K562 (cell line): Measurements from ENCODE around the gene CRTC3. TPM values are rescaled to one million over a fixed set of nuclear protein-coding genes. Genes with fewer than 3 reads are reported as not detected.

ENCODE experiments used
- EHMT2 ChIP-seq: fragments of 450-650 bp; IDR thresholded peaks from 2 replicates; pipeline ENCODE4 v1.6.1; 2018; ENCODE audit warnings: antibody characterized with exemption
- ELF1 ChIP-seq: fragments of 200-800 bp; sonication (Bioruptor generic); IDR thresholded peaks from 2 replicates; pipeline ENCODE4 v1.6.1; 2016; ENCODE audit warnings: missing genetic modification characterization, missing compliant biosample characterization
- EP400 ChIP-seq: fragments of 450-650 bp; IDR thresholded peaks from 2 replicates; pipeline ENCODE4 v1.6.1; 2017; ENCODE audit warnings: antibody characterized with exemption, mild to moderate bottlenecking, moderate library complexity
- ERF ChIP-seq: fragments of 450-650 bp; formaldehyde crosslinking; IDR thresholded peaks from 2 replicates; pipeline ENCODE4 v1.4.0; 2020; ENCODE audit warnings: mild to moderate bottlenecking, mixed read lengths
- ESRRA ChIP-seq: fragments of 450-650 bp; IDR thresholded peaks from 2 replicates; pipeline ENCODE4 v1.6.1; 2014; ENCODE audit warnings: low read depth, mild to moderate bottlenecking, moderate library complexity, borderline replicate concordance
- HDAC2 ChIP-seq: fragments of 450-650 bp; IDR thresholded peaks from 2 replicates; pipeline ENCODE4 v1.6.1; 2016; ENCODE audit warnings: mild to moderate bottlenecking
- RCOR1 ChIP-seq, 2 experiments: IDR thresholded peaks; 2 replicates each; pipeline ENCODE4 v1.6.1; 2012; ENCODE audit warnings: low read depth in 2 of 2, low read length in 2 of 2, borderline replicate concordance in 1 of 2, improper control_type of control experiment in 1 of 2
- SMARCE1 ChIP-seq: fragments of 450-650 bp; IDR thresholded peaks from 2 replicates; pipeline ENCODE4 v1.7.1; 2016; ENCODE audit warnings: mild to moderate bottlenecking
- SUPT5H ChIP-seq: fragments of 450-650 bp; IDR thresholded peaks from 2 replicates; pipeline ENCODE4 v1.6.1; 2016
- USF2 ChIP-seq: sonication (generic); formaldehyde crosslinking; IDR thresholded peaks from 2 replicates; pipeline ENCODE4 v1.5.0; 2020; ENCODE audit warnings: missing genetic modification reagents
- polyA plus RNA-seq, 8 experiments: library from polyadenylated mRNA; depleted of rRNA in 4 of 8; stranded (reverse) in 5 of 8; unstranded in 3 of 8; fragments of >200 nt; fragmentation: Nextera tagmentation in 2 of 8; fragmentation: Illumina TruSeq in 1 of 8; extraction: Ambion mirVana in 2 of 8; extraction: Trizol in 1 of 8; gene quantifications; 2 replicates each; pipeline versions ENCODE4 v1.2.1 to v1.2.3, GENCODE V29; 2011 to 2014; ENCODE audit warnings: inconsistent platforms in 1 of 8, missing spikeins in 1 of 8
- total RNA-seq, 7 experiments: library from RNA; depleted of rRNA in 6 of 7; stranded (reverse); fragments of >200 nt in 6 of 7; fragmentation: Illumina TruSeq in 2 of 7; extraction: Trizol in 2 of 7; gene quantifications; 2 replicates each; pipeline versions ENCODE4 v1.2.1 to v1.2.3, GENCODE V29; 2011 to 2021; ENCODE audit warnings: low replicate concordance in 1 of 7
- TF ChIP-seq, protein P1 (sequence below), 3 experiments: fragments of 200-800 bp in 1 of 3; fragments of 250-450 bp in 1 of 3; fragments of 450-650 bp in 1 of 3; sonication (Bioruptor Pico) in 1 of 3; sonication (Bioruptor generic) in 1 of 3; formaldehyde crosslinking in 1 of 3; IDR thresholded peaks; 2 replicates each; pipeline versions ENCODE4 v1.6.1 to v1.8.0; 2016 to 2022; ENCODE audit warnings: mild to moderate bottlenecking in 2 of 3, missing genetic modification characterization in 2 of 3, missing compliant biosample characterization in 1 of 3, moderate library complexity in 1 of 3
- TF ChIP-seq, protein P2 (sequence below): sonication (generic); formaldehyde crosslinking; IDR thresholded peaks from 2 replicates; pipeline ENCODE4 v1.9.0; 2022; ENCODE audit warnings: mild to moderate bottlenecking, missing genetic modification reagents
- TF ChIP-seq, protein P3 (sequence below), 2 experiments: fragments of 450-650 bp in 1 of 2; sonication (generic) in 1 of 2; formaldehyde crosslinking in 1 of 2; IDR thresholded peaks; 2 replicates each; pipeline versions ENCODE4 v1.7.1 to v1.9.0; 2016 to 2022; ENCODE audit warnings: inconsistent platforms in 1 of 2, mild to moderate bottlenecking in 1 of 2, missing genetic modification reagents in 1 of 2

The CRTC3 gene
- total and polyA plus RNA-seq, 9 of the 15 experiments (the other 6 are each of a cell fraction or from before 2014, with no cell fraction given), result 1.2 to 19.0 (median 11.6) TPM

DNA sequence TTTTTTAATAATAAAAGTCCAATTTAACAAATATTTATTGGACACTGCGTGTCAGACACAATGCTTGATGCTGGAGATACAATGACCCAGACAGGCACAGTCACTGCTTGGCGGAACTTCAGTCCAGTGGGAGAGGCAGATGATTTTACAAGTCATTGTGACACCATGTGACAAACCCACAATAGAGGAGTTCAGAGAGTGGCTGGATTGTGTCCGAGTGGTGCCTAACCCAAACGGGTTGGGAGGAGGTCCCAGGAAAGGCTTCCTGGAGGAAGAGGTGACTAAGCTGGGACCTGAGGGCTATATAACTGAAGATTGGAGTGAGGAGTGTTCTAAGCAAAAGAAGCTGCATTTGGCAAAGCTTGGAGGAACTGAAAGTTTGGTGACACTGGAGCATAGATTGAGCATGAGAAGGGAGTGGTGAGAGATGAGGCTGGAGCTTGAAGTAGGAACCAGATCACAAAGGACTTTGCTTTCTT lies 41.4 kb downstream of the CRTC3 start (continued):
- TF ChIP-seq ELF1 (tag), result peak; percentile 68; the same call in 1 of the 2 replicates
- TF ChIP-seq ESRRA, result peak; percentile 56; the same call in 1 of the 2 replicates
- TF ChIP-seq, protein P1, sequence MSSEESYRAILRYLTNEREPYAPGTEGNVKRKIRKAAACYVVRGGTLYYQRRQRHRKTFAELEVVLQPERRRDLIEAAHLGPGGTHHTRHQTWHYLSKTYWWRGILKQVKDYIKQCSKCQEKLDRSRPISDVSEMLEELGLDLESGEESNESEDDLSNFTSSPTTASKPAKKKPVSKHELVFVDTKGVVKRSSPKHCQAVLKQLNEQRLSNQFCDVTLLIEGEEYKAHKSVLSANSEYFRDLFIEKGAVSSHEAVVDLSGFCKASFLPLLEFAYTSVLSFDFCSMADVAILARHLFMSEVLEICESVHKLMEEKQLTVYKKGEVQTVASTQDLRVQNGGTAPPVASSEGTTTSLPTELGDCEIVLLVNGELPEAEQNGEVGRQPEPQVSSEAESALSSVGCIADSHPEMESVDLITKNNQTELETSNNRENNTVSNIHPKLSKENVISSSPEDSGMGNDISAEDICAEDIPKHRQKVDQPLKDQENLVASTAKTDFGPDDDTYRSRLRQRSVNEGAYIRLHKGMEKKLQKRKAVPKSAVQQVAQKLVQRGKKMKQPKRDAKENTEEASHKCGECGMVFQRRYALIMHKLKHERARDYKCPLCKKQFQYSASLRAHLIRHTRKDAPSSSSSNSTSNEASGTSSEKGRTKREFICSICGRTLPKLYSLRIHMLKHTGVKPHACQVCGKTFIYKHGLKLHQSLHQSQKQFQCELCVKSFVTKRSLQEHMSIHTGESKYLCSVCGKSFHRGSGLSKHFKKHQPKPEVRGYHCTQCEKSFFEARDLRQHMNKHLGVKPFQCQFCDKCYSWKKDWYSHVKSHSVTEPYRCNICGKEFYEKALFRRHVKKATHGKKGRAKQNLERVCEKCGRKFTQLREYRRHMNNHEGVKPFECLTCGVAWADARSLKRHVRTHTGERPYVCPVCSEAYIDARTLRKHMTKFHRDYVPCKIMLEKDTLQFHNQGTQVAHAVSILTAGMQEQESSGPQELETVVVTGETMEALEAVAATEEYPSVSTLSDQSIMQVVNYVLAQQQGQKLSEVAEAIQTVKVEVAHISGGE (CRISPR knock-in tag; IDR thresholded peaks at IDR 0.05), result peak in 1 of 3 experiments; percentile 43; a peak in 1 of 6 replicates
- TF ChIP-seq, protein P2, sequence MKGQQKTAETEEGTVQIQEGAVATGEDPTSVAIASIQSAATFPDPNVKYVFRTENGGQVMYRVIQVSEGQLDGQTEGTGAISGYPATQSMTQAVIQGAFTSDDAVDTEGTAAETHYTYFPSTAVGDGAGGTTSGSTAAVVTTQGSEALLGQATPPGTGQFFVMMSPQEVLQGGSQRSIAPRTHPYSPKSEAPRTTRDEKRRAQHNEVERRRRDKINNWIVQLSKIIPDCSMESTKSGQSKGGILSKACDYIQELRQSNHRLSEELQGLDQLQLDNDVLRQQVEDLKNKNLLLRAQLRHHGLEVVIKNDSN (CRISPR knock-in tag), result peak; percentile 63
- TF ChIP-seq ERF (CRISPR knock-in tag), result no peak
- peak in 1 of 2 experiments; percentile 79; a peak in 1 of 4 replicates for TF ChIP-seq RCOR1 (IDR thresholded peaks at IDR 0.05; ENCODE audit: borderline replicate concordance in 1 of 2, low read depth in 2 of 2, low read length in 2 of 2)
- TF ChIP-seq HDAC2, result peak; percentile 65; the same call in 1 of the 2 replicates
- TF ChIP-seq USF2 (CRISPR knock-in tag), result peak; percentile 62; the same call in 1 of the 2 replicates
- TF ChIP-seq EP400, result peak; percentile 47; the same call in 1 of the 2 replicates
- TF ChIP-seq, protein P3, sequence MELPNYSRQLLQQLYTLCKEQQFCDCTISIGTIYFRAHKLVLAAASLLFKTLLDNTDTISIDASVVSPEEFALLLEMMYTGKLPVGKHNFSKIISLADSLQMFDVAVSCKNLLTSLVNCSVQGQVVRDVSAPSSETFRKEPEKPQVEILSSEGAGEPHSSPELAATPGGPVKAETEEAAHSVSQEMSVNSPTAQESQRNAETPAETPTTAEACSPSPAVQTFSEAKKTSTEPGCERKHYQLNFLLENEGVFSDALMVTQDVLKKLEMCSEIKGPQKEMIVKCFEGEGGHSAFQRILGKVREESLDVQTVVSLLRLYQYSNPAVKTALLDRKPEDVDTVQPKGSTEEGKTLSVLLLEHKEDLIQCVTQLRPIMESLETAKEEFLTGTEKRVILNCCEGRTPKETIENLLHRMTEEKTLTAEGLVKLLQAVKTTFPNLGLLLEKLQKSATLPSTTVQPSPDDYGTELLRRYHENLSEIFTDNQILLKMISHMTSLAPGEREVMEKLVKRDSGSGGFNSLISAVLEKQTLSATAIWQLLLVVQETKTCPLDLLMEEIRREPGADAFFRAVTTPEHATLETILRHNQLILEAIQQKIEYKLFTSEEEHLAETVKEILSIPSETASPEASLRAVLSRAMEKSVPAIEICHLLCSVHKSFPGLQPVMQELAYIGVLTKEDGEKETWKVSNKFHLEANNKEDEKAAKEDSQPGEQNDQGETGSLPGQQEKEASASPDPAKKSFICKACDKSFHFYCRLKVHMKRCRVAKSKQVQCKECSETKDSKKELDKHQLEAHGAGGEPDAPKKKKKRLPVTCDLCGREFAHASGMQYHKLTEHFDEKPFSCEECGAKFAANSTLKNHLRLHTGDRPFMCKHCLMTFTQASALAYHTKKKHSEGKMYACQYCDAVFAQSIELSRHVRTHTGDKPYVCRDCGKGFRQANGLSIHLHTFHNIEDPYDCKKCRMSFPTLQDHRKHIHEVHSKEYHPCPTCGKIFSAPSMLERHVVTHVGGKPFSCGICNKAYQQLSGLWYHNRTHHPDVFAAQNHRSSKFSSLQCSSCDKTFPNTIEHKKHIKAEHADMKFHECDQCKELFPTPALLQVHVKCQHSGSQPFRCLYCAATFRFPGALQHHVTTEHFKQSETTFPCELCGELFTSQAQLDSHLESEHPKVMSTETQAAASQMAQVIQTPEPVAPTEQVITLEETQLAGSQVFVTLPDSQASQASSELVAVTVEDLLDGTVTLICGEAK (IDR thresholded peaks at IDR 0.05), result peak; percentile 24; the same call in 1 of the 2 replicates
- TF ChIP-seq, protein P3 (CRISPR knock-in tag; IDR thresholded peaks at IDR 0.05), result no peak
- 0 out of 2 replicates have a peak, but pooled peaks have one; percentile 22 for TF ChIP-seq SUPT5H
- peak; percentile 42; the same call in 1 of the 2 replicates for TF ChIP-seq EHMT2
- TF ChIP-seq SMARCE1, result peak; percentile 66; the same call in 1 of the 2 replicates
